PFSK-1 (cell line): ENCODE measurements around the gene XDH.

Experiments used
- POLR2AphosphoS5 ChIP-seq: IDR thresholded peaks from 2 replicates; pipeline ENCODE4 v1.6.1; 2012; ENCODE audit warnings: low read depth, mild to moderate bottlenecking, control low read depth, low read length, moderate library complexity
- SIN3A ChIP-seq: IDR thresholded peaks from 2 replicates; pipeline ENCODE4 v1.6.1; 2012; ENCODE audit warnings: mild to moderate bottlenecking, low read length, moderate library complexity, borderline replicate concordance; ENCODE audit not compliant: insufficient read depth
- TAF1 ChIP-seq: IDR thresholded peaks from 2 replicates; pipeline ENCODE4 v1.6.1; 2012; ENCODE audit warnings: low read length, control low read depth, borderline replicate concordance; ENCODE audit not compliant: insufficient read depth

DNA sequence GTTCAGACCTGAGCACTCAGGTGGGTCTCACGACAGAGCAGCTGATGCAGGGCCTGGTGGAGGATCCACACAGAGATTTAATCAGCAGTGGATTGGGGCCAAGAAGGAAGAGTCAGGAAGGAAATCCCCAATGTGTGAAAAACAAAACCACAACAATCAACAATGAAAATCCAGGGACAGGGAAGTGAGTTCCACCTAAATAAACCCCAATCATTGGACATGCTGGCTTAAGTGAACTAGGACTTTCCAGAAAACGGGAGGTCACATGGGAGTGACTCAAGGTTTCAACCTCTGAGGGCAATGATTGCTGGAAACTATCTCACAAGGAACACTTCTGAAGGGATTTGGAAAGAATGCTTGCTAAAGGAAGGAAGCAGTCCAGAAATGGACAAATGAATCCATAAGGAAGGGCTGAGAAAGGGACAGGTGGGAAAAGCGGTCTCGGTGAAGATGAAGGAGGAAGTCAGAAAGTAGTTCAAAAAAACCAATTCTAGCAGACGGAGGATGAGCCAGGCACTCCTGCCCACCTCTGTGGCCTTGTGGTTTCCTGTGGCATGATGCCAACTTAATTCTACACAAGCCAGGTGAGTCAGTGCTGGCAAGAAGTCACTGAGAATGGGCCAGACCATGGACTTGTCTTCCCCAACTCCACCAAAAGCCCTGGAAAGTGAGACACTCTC lies 15.4 kb upstream of the XDH start:
- TF ChIP-seq SIN3A (no peak), TAF1 (no peak), POLR2AphosphoS5 (no peak)
